Measurements from ENCODE around the gene CC2D1A. TPM values are rescaled to one million over a fixed set of nuclear protein-coding genes. Genes with fewer than 3 reads are reported as not detected.

The CC2D1A gene
- total RNA-seq, 6 donors from 2014 or later, result 30.4 to 95.3 (median 35.3) TPM

GRCh38 chr19:13883516-13884064, 22.4 kb upstream of the CC2D1A start:
- WGBS, 2 donors, result 75 to 82% methylated on average over 10 of the region's 10 CpGs
- DNase-seq, result peak in 1 of 2 donors; percentile 44
- no peak overlapping the region for H3K27ac ChIP-seq

GRCh38 chr19:13884726-13885591, 21.0 kb upstream of the CC2D1A start:
- no peaks in the 10 kb centered on the region for H3K9me3 ChIP-seq
- DNase-seq (peak in 1 of 2 donors; percentile 46), ATAC-seq (ENCODE audit: low FRiP score in 2 of 2) (no peak)
- peaks cover 19 to 34% (median 27%) of the 10 kb centered on the region in 4 donors for H3K4me1 ChIP-seq
- WGBS, 2 donors, result 65 to 68% methylated on average over 19 to 26 of the region's 26 CpGs
- no peaks in the 10 kb centered on the region for H3K36me3 ChIP-seq
- no peak overlapping the region for H3K27ac ChIP-seq
- H3K27me3 ChIP-seq, result no peaks in the 10 kb centered on the region
- TF ChIP-seq POLR2A (IDR thresholded peaks at IDR 0.05) (no peak), EP300 (IDR thresholded peaks at IDR 0.05) (no peak), POLR2AphosphoS5 (IDR thresholded peaks at IDR 0.05) (no peak)
- TF ChIP-seq, protein P1, sequence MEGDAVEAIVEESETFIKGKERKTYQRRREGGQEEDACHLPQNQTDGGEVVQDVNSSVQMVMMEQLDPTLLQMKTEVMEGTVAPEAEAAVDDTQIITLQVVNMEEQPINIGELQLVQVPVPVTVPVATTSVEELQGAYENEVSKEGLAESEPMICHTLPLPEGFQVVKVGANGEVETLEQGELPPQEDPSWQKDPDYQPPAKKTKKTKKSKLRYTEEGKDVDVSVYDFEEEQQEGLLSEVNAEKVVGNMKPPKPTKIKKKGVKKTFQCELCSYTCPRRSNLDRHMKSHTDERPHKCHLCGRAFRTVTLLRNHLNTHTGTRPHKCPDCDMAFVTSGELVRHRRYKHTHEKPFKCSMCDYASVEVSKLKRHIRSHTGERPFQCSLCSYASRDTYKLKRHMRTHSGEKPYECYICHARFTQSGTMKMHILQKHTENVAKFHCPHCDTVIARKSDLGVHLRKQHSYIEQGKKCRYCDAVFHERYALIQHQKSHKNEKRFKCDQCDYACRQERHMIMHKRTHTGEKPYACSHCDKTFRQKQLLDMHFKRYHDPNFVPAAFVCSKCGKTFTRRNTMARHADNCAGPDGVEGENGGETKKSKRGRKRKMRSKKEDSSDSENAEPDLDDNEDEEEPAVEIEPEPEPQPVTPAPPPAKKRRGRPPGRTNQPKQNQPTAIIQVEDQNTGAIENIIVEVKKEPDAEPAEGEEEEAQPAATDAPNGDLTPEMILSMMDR (IDR thresholded peaks at IDR 0.05), result no peak
- peak overlapping the region in 1 of 4 donors; percentile 13 for H3K4me3 ChIP-seq

More at GRCh38 chr19:13883516-13884064, 22.4 kb upstream of the CC2D1A start:
- peaks cover 22 to 42% (median 33%) of the 10 kb centered on the region in 4 donors for H3K4me1 ChIP-seq
- H3K9me3 ChIP-seq, result no peaks in the 10 kb centered on the region
- H3K36me3 ChIP-seq, result no peaks in the 10 kb centered on the region
- no peak overlapping the region for H3K4me3 ChIP-seq
- ATAC-seq (ENCODE audit: low FRiP score in 2 of 2), result no peak
- TF ChIP-seq, protein P1 (IDR thresholded peaks at IDR 0.05), result no peak
- TF ChIP-seq POLR2A (IDR thresholded peaks at IDR 0.05), result no peak
- TF ChIP-seq EP300 (IDR thresholded peaks at IDR 0.05), result no peak
- TF ChIP-seq POLR2AphosphoS5 (IDR thresholded peaks at IDR 0.05), result no peak
- no peaks in the 10 kb centered on the region for H3K27me3 ChIP-seq

- Histone ChIP-seq H3K36me3 (no peaks in the 10 kb centered on the region), H3K4me3 (no peak overlapping the region), H3K9me3 (no peaks in the 10 kb centered on the region), H3K27ac (no peak overlapping the region), H3K4me1 (peaks cover 12 to 27% (median 20%) of the 10 kb centered on the region in 4 donors), H3K27me3 (no peaks in the 10 kb centered on the region)
- no peak for ATAC-seq (ENCODE audit: low FRiP score in 2 of 2)
- 90 to 93% methylated on average over 7 to 20 of the region's 20 CpGs for WGBS, 2 donors
- no peak for DNase-seq
- no peak for TF ChIP-seq POLR2A (IDR thresholded peaks at IDR 0.05)
- no peak for TF ChIP-seq POLR2AphosphoS5 (IDR thresholded peaks at IDR 0.05)
- TF ChIP-seq, protein P1 (IDR thresholded peaks at IDR 0.05), result no peak
- TF ChIP-seq EP300 (IDR thresholded peaks at IDR 0.05), result no peak
Observed at GRCh38 chr19:13885826-13886365, 20.1 kb upstream of the CC2D1A start.

- WGBS, 2 donors, result 79 to 90% methylated on average over 10 to 11 of the region's 16 CpGs
- Histone ChIP-seq H3K27ac (no peak overlapping the region), H3K9me3 (no peaks in the 10 kb centered on the region), H3K27me3 (no peaks in the 10 kb centered on the region), H3K36me3 (no peaks in the 10 kb centered on the region), H3K4me3 (no peak overlapping the region), H3K4me1 (peaks cover under 1 to 16% (median 8%) of the 10 kb centered on the region in 4 donors)
- ATAC-seq (ENCODE audit: low FRiP score in 2 of 2), result no peak
- DNase-seq, result no peak
- no peak for TF ChIP-seq POLR2AphosphoS5 (IDR thresholded peaks at IDR 0.05)
- no peak for TF ChIP-seq EP300 (IDR thresholded peaks at IDR 0.05)
- TF ChIP-seq, protein P1 (IDR thresholded peaks at IDR 0.05), result no peak
- no peak for TF ChIP-seq POLR2A (IDR thresholded peaks at IDR 0.05)
Observed at GRCh38 chr19:13887018-13887436, 19.0 kb upstream of the CC2D1A start.

Measured in upper lobe of left lung (tissue), 6 donors.